HG02763 (cell line): ENCODE measurements around the gene WWOX.
A peak's percentile ranks its signal among the peaks of the same experiment; 100 is the strongest.

Source experiments
- ATAC-seq: cut with Tn5 transposase; IDR thresholded peaks from one replicate; pipeline ENCODE4 v1.9.1; 2021; ENCODE audit warnings: mild to moderate bottlenecking, moderate library complexity; ENCODE audit not compliant: unreplicated experiment

The WWOX gene

GRCh38 chr16:78743556-78743955, 644.1 kb downstream of the WWOX start:
- ATAC-seq, result no peak

- no peak for ATAC-seq
Observed at GRCh38 chr16:78744099-78744498, 644.6 kb downstream of the WWOX start.

- no peak for ATAC-seq
Observed at GRCh38 chr16:78744796-78745107, 645.3 kb downstream of the WWOX start.

GRCh38 chr16:78745108-78746019, 645.9 kb downstream of the WWOX start:
- no peak for ATAC-seq

GRCh38 chr16:78746718-78747117, 647.3 kb downstream of the WWOX start:
- no peak for ATAC-seq

GRCh38 chr16:78748220-78748929, 648.9 kb downstream of the WWOX start:
- ATAC-seq, result no peak

- peak; percentile 67 for ATAC-seq
Observed at GRCh38 chr16:78749745-78750268, 650.4 kb downstream of the WWOX start.

GRCh38 chr16:78750611-78751010, 651.2 kb downstream of the WWOX start:
- no peak for ATAC-seq

- no peak for ATAC-seq
Observed at GRCh38 chr16:78751601-78752000, 652.1 kb downstream of the WWOX start.

GRCh38 chr16:78754713-78755112, 655.3 kb downstream of the WWOX start:
- ATAC-seq, result no peak

GRCh38 chr16:78755751-78756661, 656.6 kb downstream of the WWOX start:
- no peak for ATAC-seq

GRCh38 chr16:78759596-78759995, 660.1 kb downstream of the WWOX start:
- ATAC-seq, result no peak

- ATAC-seq, result no peak
Observed at GRCh38 chr16:78760611-78761010, 661.2 kb downstream of the WWOX start.

- ATAC-seq, result peak; percentile 85
Observed at GRCh38 chr16:78761427-78761826, 662.0 kb downstream of the WWOX start.

- ATAC-seq, result peak; percentile 51
Observed at GRCh38 chr16:78762222-78762621, 662.8 kb downstream of the WWOX start.

- ATAC-seq, result no peak
Observed at GRCh38 chr16:78763821-78764440, 664.5 kb downstream of the WWOX start.

GRCh38 chr16:78764478-78764877, 665.0 kb downstream of the WWOX start:
- no peak for ATAC-seq

GRCh38 chr16:78768226-78768625, 668.8 kb downstream of the WWOX start:
- ATAC-seq, result no peak

GRCh38 chr16:78768718-78769117, 669.3 kb downstream of the WWOX start:
- ATAC-seq, result no peak

- ATAC-seq, result peak; percentile 67
Observed at GRCh38 chr16:78770353-78771091, 671.1 kb downstream of the WWOX start.
